GM19240 (cell line): Measurements from ENCODE around the gene CHST14.
A peak's percentile ranks its signal among the peaks of the same experiment; 100 is the strongest.

Experiments used
- DNase-seq: peaks from one replicate; pipeline ENCODE4 v3.0.0; 2011; ENCODE audit warnings: low spot score; ENCODE audit not compliant: insufficient read length

CHST14 gene

GRCh38 chr15:40470423-40471104, at the start of gene CHST14:
CHST14 (plus strand) TSS chr15:40470984; CDS start chr15:40471214, 230 bp downstream.
- peak; percentile 85 for DNase-seq

- peak; percentile 90 for DNase-seq
Measured at GRCh38 chr15:40421246-40422157, 49.3 kb upstream of the CHST14 start.

- DNase-seq, result no peak
Measured at GRCh38 chr15:40424483-40425115, 46.2 kb upstream of the CHST14 start.

- DNase-seq, result no peak
Measured at GRCh38 chr15:40425681-40426080, 45.1 kb upstream of the CHST14 start.

- DNase-seq, result no peak
Measured at GRCh38 chr15:40427188-40427587, 43.6 kb upstream of the CHST14 start.

- DNase-seq, result no peak
Measured at GRCh38 chr15:40428185-40428584, 42.6 kb upstream of the CHST14 start.

- no peak for DNase-seq
Measured at GRCh38 chr15:40429068-40429710, 41.6 kb upstream of the CHST14 start.

GRCh38 chr15:40430271-40430805, 40.4 kb upstream of the CHST14 start:
- DNase-seq, result no peak

- DNase-seq, result no peak
Measured at GRCh38 chr15:40435023-40435709, 35.6 kb upstream of the CHST14 start.

GRCh38 chr15:40435710-40436089, 35.1 kb upstream of the CHST14 start:
- DNase-seq, result no peak

- DNase-seq, result no peak
Measured at GRCh38 chr15:40436116-40436891, 34.5 kb upstream of the CHST14 start.

GRCh38 chr15:40436892-40437751, 33.7 kb upstream of the CHST14 start:
- DNase-seq, result no peak

- no peak for DNase-seq
Measured at GRCh38 chr15:40437752-40438687, 32.8 kb upstream of the CHST14 start.

- no peak for DNase-seq
Measured at GRCh38 chr15:40438712-40439111, 32.1 kb upstream of the CHST14 start.

GRCh38 chr15:40439461-40439959, 31.3 kb upstream of the CHST14 start:
- no peak for DNase-seq

- no peak for DNase-seq
Measured at GRCh38 chr15:40439960-40440742, 30.6 kb upstream of the CHST14 start.
